ENCODE data around the gene KCNA4. TPM values are rescaled to one million over a fixed set of nuclear protein-coding genes. Genes with fewer than 3 reads are reported as not detected.
A peak's percentile ranks its signal among the peaks of the same experiment; 100 is the strongest.

Gene KCNA4
- total RNA-seq, 1 donor from 2014 or later: 2.1 TPM

- H3K4me3 ChIP-seq: no peak overlapping the region
- no peak for TF ChIP-seq CTCF (IDR thresholded peaks at IDR 0.05)
- H3K36me3 ChIP-seq: no peaks in the 10 kb centered on the region
- no peaks in the 10 kb centered on the region for H3K4me1 ChIP-seq
- no peaks in the 10 kb centered on the region for H3K27me3 ChIP-seq
- H3K9me3 ChIP-seq: no peaks in the 10 kb centered on the region
- intact Hi-C loops (cut with DNase I): no loop called here
- peak; percentile 67 for ATAC-seq
- H3K27ac ChIP-seq: no peak overlapping the region
- DNase-seq: no peak
These were observed 6.2 kb upstream of the KCNA4 start for GRCh38 chr11:30023074-30023473.

GRCh38 chr11:30019481-30019880, 2.7 kb upstream of the KCNA4 start:
- Histone ChIP-seq H3K9me3 (no peaks in the 10 kb centered on the region), H3K4me3 (no peak overlapping the region), H3K4me1 (no peaks in the 10 kb centered on the region), H3K27ac (no peak overlapping the region), H3K27me3 (peaks cover 34% of the 10 kb centered on the region), H3K36me3 (no peaks in the 10 kb centered on the region)
- no peak for TF ChIP-seq CTCF (IDR thresholded peaks at IDR 0.05)
- intact Hi-C loops (cut with DNase I): no loop called here
- ATAC-seq (peak; percentile 36), DNase-seq (no peak)

- ATAC-seq (no peak), DNase-seq (no peak)
- Histone ChIP-seq H3K27me3 (peaks cover 34% of the 10 kb centered on the region), H3K36me3 (no peaks in the 10 kb centered on the region), H3K9me3 (no peaks in the 10 kb centered on the region), H3K4me3 (no peak overlapping the region), H3K27ac (no peak overlapping the region), H3K4me1 (no peaks in the 10 kb centered on the region)
- TF ChIP-seq CTCF (IDR thresholded peaks at IDR 0.05): no peak
- intact Hi-C loops (cut with DNase I): no loop called here
These were observed 1.7 kb upstream of the KCNA4 start for GRCh38 chr11:30018495-30018894.

- Histone ChIP-seq H3K27me3 (peaks cover 34% of the 10 kb centered on the region), H3K9me3 (no peaks in the 10 kb centered on the region), H3K4me3 (peak overlapping the region; percentile 42), H3K27ac (no peak overlapping the region), H3K4me1 (no peaks in the 10 kb centered on the region), H3K36me3 (no peaks in the 10 kb centered on the region)
- intact Hi-C loops (cut with DNase I): no loop called here
- ATAC-seq: no peak
- DNase-seq: no peak
- no peak for TF ChIP-seq CTCF (IDR thresholded peaks at IDR 0.05)
These were observed 640 bp upstream of the KCNA4 start for GRCh38 chr11:30017445-30017895.

- no peaks in the 10 kb centered on the region for H3K9me3 ChIP-seq
- no peak for TF ChIP-seq CTCF (IDR thresholded peaks at IDR 0.05)
- H3K36me3 ChIP-seq: no peaks in the 10 kb centered on the region
- ATAC-seq (no peak), DNase-seq (no peak)
- H3K27me3 ChIP-seq: peaks cover 34% of the 10 kb centered on the region
- H3K4me3 ChIP-seq: peak overlapping the region; percentile 21
- H3K4me1 ChIP-seq: no peaks in the 10 kb centered on the region
- intact Hi-C loops (cut with DNase I): no loop called here
- no peak overlapping the region for H3K27ac ChIP-seq
These were observed 961 bp downstream of the KCNA4 start for GRCh38 chr11:30015725-30016412.
